HCT116 (cell line): Measurements from ENCODE around the gene ARHGEF35. TPM values are rescaled to one million over a fixed set of nuclear protein-coding genes. Genes with fewer than 3 reads are reported as not detected.
"Not testable (repeated sequence)": the region's sequence is repeated elsewhere in the genome, so short reads cannot be mapped to it uniquely, and the experiment has no call there.

ENCODE experiments used
- ATAC-seq: fragments of 200-7000 bp; cut with Tn5 transposase; 2 replicates; pipeline ENCODE4 v1.9.1; 2020; ENCODE audit warnings: mild to moderate bottlenecking, moderate library complexity
- BruUV-seq: library from RNA; stranded (reverse); fragments of 400-500 nt; replicated peaks from 2 replicates; lab custom pipeline; 2021; lab: Mats Ljungman, UMichigan
- CTCF ChIA-PET: fragments of 300-600 bp; sonication (Branson Sonifier 250); formaldehyde crosslinking; loops from one replicate; lab custom pipeline; 2021; ENCODE audit warnings: antibody characterized with exemption; lab: Charles Lee
- POLR2A ChIA-PET: fragments of 300-600, 350-600 bp; sonication (Branson Sonifier 250); formaldehyde crosslinking; loops from one replicate; lab custom pipeline; 2021; ENCODE audit warnings: antibody characterized with exemption; lab: Charles Lee
- RAD21 ChIA-PET, 2 experiments: fragments of 300-600 bp; sonication (Branson Sonifier 250); formaldehyde crosslinking; loops; one replicate each; lab custom pipeline; 2023; ENCODE audit warnings: low total read pairs in 2 of 2; ENCODE audit not compliant: uncharacterized antibody in 2 of 2, unreplicated experiment in 2 of 2, low non-redundant PET in 1 of 2; lab: Charles Lee
- DNase-seq: peaks from one replicate; pipeline ENCODE4 v3.0.0-alpha.2; 2010; ENCODE audit warnings: low read depth, low spot score
- H2AFZ ChIP-seq: fragments of 200-600 bp; shearing (Covaris generic), sonication (generic); 2 replicates; pipeline ENCODE4 v1.6.1; 2017; ENCODE audit warnings: low read depth, mixed run types, mixed read lengths, antibody characterized with exemption, low read length; ENCODE audit not compliant: poor library complexity, severe bottlenecking
- H3K27ac ChIP-seq: 2 replicates; pipeline ENCODE4 v1.5.1; 2012; ENCODE audit warnings: low read depth, low read length
- H3K27me3 ChIP-seq: fragments of 200-600 bp; sonication (generic); 2 replicates; pipeline ENCODE4 v1.6.1; 2016; ENCODE audit warnings: mixed run types, low read length, mixed read lengths; ENCODE audit not compliant: insufficient read depth
- H3K36me3 ChIP-seq, 2 experiments: fragments of 200-500 bp in 1 of 2; fragments of 200-600 bp in 1 of 2; sonication (Bioruptor generic) in 1 of 2; sonication (generic) in 1 of 2; 2 replicates each; pipeline versions ENCODE4 v1.5.1 to v1.6.1; 2014 to 2016; ENCODE audit warnings: low read length in 2 of 2, inconsistent platforms in 1 of 2, mixed read lengths in 1 of 2, mixed run types in 1 of 2; ENCODE audit not compliant: insufficient read depth in 2 of 2, control insufficient read depth in 1 of 2
- H3K4me1 ChIP-seq, 2 experiments: fragments of 200-600 bp in 1 of 2; sonication (generic) in 1 of 2; 2 replicates each; pipeline versions ENCODE4 v1.5.1 to v1.6.1; 2012 to 2017; ENCODE audit warnings: low read length in 2 of 2, inconsistent platforms in 1 of 2, mild to moderate bottlenecking in 1 of 2, mixed read lengths in 1 of 2, mixed run types in 1 of 2, moderate library complexity in 1 of 2; ENCODE audit not compliant: insufficient read depth in 2 of 2, control insufficient read depth in 1 of 2
- H3K4me2 ChIP-seq: fragments of 200-600 bp; sonication (generic); 2 replicates; pipeline ENCODE4 v1.6.1; 2017; ENCODE audit warnings: mixed run types, low read length, mixed read lengths
- H3K4me3 ChIP-seq, 2 experiments: fragments of 200-600 bp in 1 of 2; sonication (generic) in 1 of 2; replicated peaks in 1 of 2; 2 replicates each; pipeline ENCODE4 v1.5.1; 2011 to 2016; ENCODE audit warnings: low read length in 2 of 2, control low read depth in 1 of 2, low read depth in 1 of 2, mild to moderate bottlenecking in 1 of 2, mixed read lengths in 1 of 2, mixed run types in 1 of 2
- H3K79me2 ChIP-seq: fragments of 200-600 bp; sonication (generic); 2 replicates; pipeline ENCODE4 v1.6.1; 2017; ENCODE audit warnings: mild to moderate bottlenecking, mixed run types, low read length, moderate library complexity, mixed read lengths; ENCODE audit not compliant: insufficient read depth
- H3K9ac ChIP-seq: fragments of 200-600 bp; sonication (generic); 2 replicates; pipeline ENCODE4 v1.6.1; 2016; ENCODE audit warnings: low read length, mixed read lengths
- H3K9me2 ChIP-seq: fragments of 200-600 bp; sonication (generic), shearing (Covaris generic); 2 replicates; pipeline ENCODE4 v1.6.1; 2017; ENCODE audit warnings: mixed run types, mild to moderate bottlenecking, moderate library complexity; ENCODE audit not compliant: insufficient read depth
- H3K9me3 ChIP-seq, 2 experiments: fragments of 200-500 bp in 1 of 2; fragments of 200-600 bp in 1 of 2; sonication (Bioruptor generic) in 1 of 2; sonication (generic) in 1 of 2; 2 replicates each; pipeline ENCODE4 v1.6.1; 2014 to 2017; ENCODE audit warnings: low read length in 2 of 2, mixed read lengths in 2 of 2, inconsistent platforms in 1 of 2, low read depth in 1 of 2, mild to moderate bottlenecking in 1 of 2, mixed run types in 1 of 2, moderate library complexity in 1 of 2; ENCODE audit not compliant: control insufficient read depth in 1 of 2, insufficient read depth in 1 of 2
- H4K20me1 ChIP-seq: fragments of 200-600 bp; sonication (generic), shearing (Covaris generic); 2 replicates; pipeline ENCODE4 v1.6.1; 2017; ENCODE audit warnings: mixed run types, mild to moderate bottlenecking, moderate library complexity; ENCODE audit not compliant: insufficient read depth
- intact Hi-C: fragments of 100-400 bp; cut with micrococcal nuclease; formaldehyde crosslinking; loops from 2 replicates; pipeline ENCODE4 v1.10.0; 2022
- total RNA-seq: library from RNA; stranded (reverse); gene quantifications from one replicate; pipeline ENCODE4 v1.2.1, GENCODE V29; 2021; ENCODE audit not compliant: unreplicated experiment

Gene ARHGEF35
- total RNA-seq, 1 experiment from 2014 or later = 17.4 TPM

DNA sequence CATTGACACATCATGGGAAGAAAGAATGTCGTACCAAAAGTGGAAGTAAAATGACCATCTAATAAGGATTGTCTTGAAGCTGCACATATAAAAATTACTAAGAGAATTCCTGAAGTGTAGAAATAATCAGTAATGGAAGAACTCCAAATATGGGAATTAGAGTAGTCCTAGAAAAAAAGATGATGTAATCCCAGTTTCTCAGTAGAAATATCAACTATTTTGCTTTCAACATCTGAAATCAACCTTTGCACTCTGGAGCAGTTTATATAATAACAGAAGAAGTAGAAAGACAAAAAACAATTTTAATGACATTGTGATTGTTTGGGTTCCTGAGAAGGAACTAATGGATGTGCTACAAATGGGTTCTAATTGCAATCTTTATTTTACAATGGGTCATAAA lies 37.4 kb upstream of the ARHGEF35 start:
- H4K20me1 ChIP-seq, POLR2A ChIA-PET, ATAC-seq, H3K9ac ChIP-seq, RAD21 ChIA-PET, H2AFZ ChIP-seq, H3K4me1 ChIP-seq, intact Hi-C loops, H3K9me2 ChIP-seq, H3K27ac ChIP-seq, CTCF ChIA-PET, H3K27me3 ChIP-seq, DNase-seq, H3K36me3 ChIP-seq, BruUV-seq, H3K4me3 ChIP-seq, H3K79me2 ChIP-seq, H3K9me3 ChIP-seq, H3K4me2 ChIP-seq: not testable (repeated sequence)

DNA sequence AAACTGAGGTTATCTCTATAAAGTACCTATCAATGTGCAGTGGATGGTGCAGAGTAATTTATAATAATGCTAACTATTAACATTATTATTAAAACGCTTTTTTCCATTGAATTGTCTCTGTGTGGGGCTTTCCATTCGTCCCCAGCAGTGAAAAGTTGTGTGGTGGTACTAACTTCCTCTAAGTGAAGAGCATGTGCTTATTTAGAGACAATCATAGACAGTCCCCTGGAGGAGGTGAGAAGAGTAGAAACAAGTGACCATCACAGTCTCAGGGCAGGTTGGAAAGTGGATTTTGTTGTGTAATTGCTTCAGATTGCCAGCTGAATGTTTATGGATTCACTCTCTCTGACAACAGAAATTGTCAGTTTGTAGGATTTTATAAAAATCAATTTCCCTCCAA lies 35.4 kb upstream of the ARHGEF35 start:
- BruUV-seq, H3K4me1 ChIP-seq, ATAC-seq, H3K4me3 ChIP-seq, H4K20me1 ChIP-seq, H3K9ac ChIP-seq, H3K79me2 ChIP-seq, POLR2A ChIA-PET, DNase-seq, CTCF ChIA-PET, H3K36me3 ChIP-seq, H3K4me2 ChIP-seq, H3K27ac ChIP-seq, H3K9me3 ChIP-seq, H3K9me2 ChIP-seq, H2AFZ ChIP-seq, RAD21 ChIA-PET, intact Hi-C loops, H3K27me3 ChIP-seq: not testable (repeated sequence)

DNA sequence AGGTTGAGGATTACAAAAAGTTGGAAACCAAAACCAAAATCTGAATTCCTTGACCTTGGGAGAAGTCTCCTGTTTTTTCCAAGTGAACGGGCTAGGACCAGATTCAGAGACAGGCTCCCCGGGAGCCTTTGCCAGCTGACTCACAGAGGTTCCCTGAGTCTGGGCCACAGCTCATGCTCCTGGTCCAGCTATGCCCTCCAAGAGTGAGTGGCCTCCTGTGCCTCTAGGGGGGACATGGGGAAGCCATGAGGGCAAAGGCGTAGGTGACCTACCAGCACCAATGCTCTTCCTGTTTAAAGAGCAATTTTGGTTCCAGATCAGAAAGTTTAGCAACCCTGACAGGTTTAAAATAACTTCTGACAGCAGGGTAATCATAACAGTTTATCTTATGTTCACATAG lies 33.2 kb upstream of the ARHGEF35 start:
- H3K4me3 ChIP-seq, RAD21 ChIA-PET, DNase-seq, H2AFZ ChIP-seq, H3K9ac ChIP-seq, BruUV-seq, CTCF ChIA-PET, H3K9me3 ChIP-seq, H3K27me3 ChIP-seq, H3K27ac ChIP-seq, POLR2A ChIA-PET, H4K20me1 ChIP-seq, H3K4me2 ChIP-seq, H3K9me2 ChIP-seq, H3K79me2 ChIP-seq, intact Hi-C loops, H3K36me3 ChIP-seq, H3K4me1 ChIP-seq: not testable (repeated sequence)
- peak; percentile 49 for ATAC-seq

- intact Hi-C loops, H3K36me3 ChIP-seq, BruUV-seq, H3K4me1 ChIP-seq, H3K4me3 ChIP-seq, CTCF ChIA-PET, H3K9me3 ChIP-seq, ATAC-seq, H3K4me2 ChIP-seq, H3K9ac ChIP-seq, H3K27ac ChIP-seq, H3K79me2 ChIP-seq, H2AFZ ChIP-seq, DNase-seq, H3K27me3 ChIP-seq, H4K20me1 ChIP-seq, POLR2A ChIA-PET, H3K9me2 ChIP-seq, RAD21 ChIA-PET: not testable (repeated sequence)
Observed at GRCh38 chr7:144226866-144227265, 31.2 kb upstream of the ARHGEF35 start.

GRCh38 chr7:144223675-144224074 lies 28.0 kb upstream of the ARHGEF35 start:
- H3K79me2 ChIP-seq, H3K27ac ChIP-seq, DNase-seq, H3K9me2 ChIP-seq, H3K4me2 ChIP-seq, RAD21 ChIA-PET, H3K9ac ChIP-seq, H3K27me3 ChIP-seq, POLR2A ChIA-PET, H2AFZ ChIP-seq, H3K36me3 ChIP-seq, H3K4me1 ChIP-seq, H4K20me1 ChIP-seq, H3K9me3 ChIP-seq, intact Hi-C loops, H3K4me3 ChIP-seq, BruUV-seq, CTCF ChIA-PET, ATAC-seq: not testable (repeated sequence)
